Measurements from ENCODE around the gene ABCA4. TPM values are rescaled to one million over a fixed set of nuclear protein-coding genes. Genes with fewer than 3 reads are reported as not detected.
A peak's percentile ranks its signal among the peaks of the same experiment; 100 is the strongest.

The ABCA4 gene
- total RNA-seq, 1 donor from 2014 or later: 1.2 TPM

DNA sequence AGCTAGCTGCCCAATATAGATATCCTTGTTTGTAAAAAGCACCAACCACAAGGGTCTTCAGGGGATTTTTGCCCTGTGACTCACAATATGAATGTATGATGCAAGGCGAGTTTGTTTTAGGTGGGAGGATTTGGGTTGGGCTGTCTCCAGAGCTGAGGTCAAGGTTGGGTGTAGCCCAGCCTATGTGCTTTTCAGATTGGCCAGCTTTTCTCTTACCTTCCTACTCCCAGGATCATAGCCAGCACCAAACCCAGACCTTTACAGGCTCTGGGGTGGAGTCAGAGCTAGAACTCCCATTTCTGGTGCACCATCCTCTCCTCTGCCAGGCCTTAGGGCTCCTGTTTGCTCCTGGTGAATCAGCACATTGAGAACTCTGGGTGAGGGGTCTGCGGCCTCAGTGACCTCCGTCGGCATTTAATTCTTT lies 156.2 kb downstream of the ABCA4 start:
- no peak overlapping the region for H3K4me3 Mint-ChIP-seq

DNA sequence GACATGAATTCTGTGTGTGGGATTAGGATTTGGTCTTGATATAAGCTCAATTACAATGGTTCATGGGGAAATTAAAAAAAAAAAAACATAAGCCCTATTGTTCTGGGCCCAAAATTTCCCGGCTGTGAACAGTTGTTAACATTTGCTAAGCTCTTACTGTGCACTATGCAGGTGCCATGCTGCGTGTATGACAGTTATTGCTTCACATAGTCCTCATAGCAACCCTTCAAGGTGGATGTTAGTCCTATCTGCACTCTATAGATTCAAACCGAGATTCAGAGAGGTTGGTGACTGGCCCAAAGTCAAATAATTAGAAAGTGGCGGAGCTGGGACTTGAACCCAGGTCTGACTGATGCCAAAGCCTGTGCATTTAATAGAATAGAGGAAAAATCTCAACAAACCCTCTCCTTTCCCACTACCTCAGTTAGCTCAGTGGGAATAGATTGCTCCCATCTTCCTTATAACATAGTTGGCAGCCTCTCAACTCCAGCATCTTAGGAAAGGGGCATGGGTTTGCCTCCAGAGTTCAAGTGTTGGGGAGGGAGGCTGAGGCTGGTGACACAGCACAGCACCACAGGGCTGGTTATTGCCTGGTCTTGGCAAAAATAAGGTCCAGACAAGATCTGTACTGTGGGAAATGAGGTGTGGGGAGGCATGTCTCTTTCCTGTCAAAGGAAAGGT lies 156.7 kb downstream of the ABCA4 start:
- Mint-ChIP-seq H3K4me3 (no peak overlapping the region), H3K9me3 (no peaks in the 10 kb centered on the region), H3K27me3 (ENCODE audit: insufficient read depth, low read depth) (peaks cover 8% of the 10 kb centered on the region), H3K36me3 (no peaks in the 10 kb centered on the region), H3K4me1 (peaks cover 3% of the 10 kb centered on the region), H3K27ac (no peak overlapping the region)
- Histone ChIP-seq H3K36me3 (no peaks in the 10 kb centered on the region), H3F3A (ENCODE audit: low read depth) (no peaks in the 10 kb centered on the region), H3K79me2 (ENCODE audit: low read depth) (no peaks in the 10 kb centered on the region), H3K4me2 (no peak overlapping the region), H2AFZ (replicated peaks) (no peak overlapping the region), H3K27ac (no peak overlapping the region), H3K4me1 (no peaks in the 10 kb centered on the region), H3K27me3 (no peaks in the 10 kb centered on the region), H4K20me1 (ENCODE audit: low read depth) (no peaks in the 10 kb centered on the region), H3K4me3 (no peak overlapping the region), H3K9ac (no peak overlapping the region), H3K9me3 (ENCODE audit: low read depth) (no peaks in the 10 kb centered on the region)
- no peak for DNase-seq (ENCODE audit: low spot score)
- TF ChIP-seq, protein P1, sequence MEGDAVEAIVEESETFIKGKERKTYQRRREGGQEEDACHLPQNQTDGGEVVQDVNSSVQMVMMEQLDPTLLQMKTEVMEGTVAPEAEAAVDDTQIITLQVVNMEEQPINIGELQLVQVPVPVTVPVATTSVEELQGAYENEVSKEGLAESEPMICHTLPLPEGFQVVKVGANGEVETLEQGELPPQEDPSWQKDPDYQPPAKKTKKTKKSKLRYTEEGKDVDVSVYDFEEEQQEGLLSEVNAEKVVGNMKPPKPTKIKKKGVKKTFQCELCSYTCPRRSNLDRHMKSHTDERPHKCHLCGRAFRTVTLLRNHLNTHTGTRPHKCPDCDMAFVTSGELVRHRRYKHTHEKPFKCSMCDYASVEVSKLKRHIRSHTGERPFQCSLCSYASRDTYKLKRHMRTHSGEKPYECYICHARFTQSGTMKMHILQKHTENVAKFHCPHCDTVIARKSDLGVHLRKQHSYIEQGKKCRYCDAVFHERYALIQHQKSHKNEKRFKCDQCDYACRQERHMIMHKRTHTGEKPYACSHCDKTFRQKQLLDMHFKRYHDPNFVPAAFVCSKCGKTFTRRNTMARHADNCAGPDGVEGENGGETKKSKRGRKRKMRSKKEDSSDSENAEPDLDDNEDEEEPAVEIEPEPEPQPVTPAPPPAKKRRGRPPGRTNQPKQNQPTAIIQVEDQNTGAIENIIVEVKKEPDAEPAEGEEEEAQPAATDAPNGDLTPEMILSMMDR (IDR thresholded peaks at IDR 0.05): no peak
- TF ChIP-seq EZH2 (IDR thresholded peaks at IDR 0.05) (no peak), EZH2phosphoT487 (IDR thresholded peaks at IDR 0.05) (no peak)

More for the DNA sequence above, 156.2 kb downstream of the ABCA4 start:
- H3F3A ChIP-seq (ENCODE audit: low read depth): no peaks in the 10 kb centered on the region
- H2AFZ ChIP-seq (replicated peaks): no peak overlapping the region
- Mint-ChIP-seq H3K27ac (peak overlapping the region; percentile 50), H3K4me1 (peaks cover 3% of the 10 kb centered on the region), H3K9me3 (no peaks in the 10 kb centered on the region), H3K36me3 (no peaks in the 10 kb centered on the region), H3K27me3 (ENCODE audit: insufficient read depth, low read depth) (peaks cover 8% of the 10 kb centered on the region)
- no peak overlapping the region for H3K4me2 ChIP-seq
- no peak overlapping the region for H3K27ac ChIP-seq
- H4K20me1 ChIP-seq (ENCODE audit: low read depth): no peaks in the 10 kb centered on the region
- no peak for TF ChIP-seq EZH2phosphoT487 (IDR thresholded peaks at IDR 0.05)
- TF ChIP-seq, protein P1 (IDR thresholded peaks at IDR 0.05): no peak
- TF ChIP-seq EZH2 (IDR thresholded peaks at IDR 0.05): no peak
- H3K4me3 ChIP-seq: no peak overlapping the region
- no peaks in the 10 kb centered on the region for H3K79me2 ChIP-seq (ENCODE audit: low read depth)
- H3K27me3 ChIP-seq: no peaks in the 10 kb centered on the region
- no peaks in the 10 kb centered on the region for H3K36me3 ChIP-seq
- H3K9ac ChIP-seq: no peak overlapping the region
- no peaks in the 10 kb centered on the region for H3K4me1 ChIP-seq
- no peaks in the 10 kb centered on the region for H3K9me3 ChIP-seq (ENCODE audit: low read depth)
- DNase-seq (ENCODE audit: low spot score): no peak

DNA sequence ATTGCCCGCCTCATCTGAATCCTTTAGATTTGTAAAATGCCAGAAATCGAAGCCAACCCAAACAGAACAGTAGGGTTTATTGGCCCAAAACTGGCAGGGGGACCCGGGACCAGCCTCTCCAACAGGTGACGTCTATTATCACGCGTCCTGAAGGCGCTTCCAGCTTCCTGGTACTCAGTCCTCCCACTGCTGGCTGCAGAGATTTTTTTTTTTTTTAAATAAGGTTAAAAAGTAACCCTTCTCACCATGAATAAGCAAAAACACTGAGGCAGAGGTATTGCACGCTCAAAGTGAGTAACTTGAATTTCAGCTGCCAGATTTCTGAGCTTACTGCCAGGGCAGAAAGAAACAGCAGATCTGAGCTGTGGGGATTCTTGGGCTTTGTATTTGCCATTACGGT lies 157.4 kb downstream of the ABCA4 start:
- Histone ChIP-seq H3K27ac (no peak overlapping the region), H3K36me3 (no peaks in the 10 kb centered on the region), H3K9me3 (ENCODE audit: low read depth) (no peaks in the 10 kb centered on the region), H3K4me2 (no peak overlapping the region), H3K27me3 (no peaks in the 10 kb centered on the region), H3K9ac (no peak overlapping the region), H3F3A (ENCODE audit: low read depth) (no peaks in the 10 kb centered on the region), H3K4me3 (no peak overlapping the region), H3K79me2 (ENCODE audit: low read depth) (no peaks in the 10 kb centered on the region), H2AFZ (replicated peaks) (no peak overlapping the region), H3K4me1 (no peaks in the 10 kb centered on the region), H4K20me1 (ENCODE audit: low read depth) (no peaks in the 10 kb centered on the region)
- Mint-ChIP-seq H3K9me3 (no peaks in the 10 kb centered on the region), H3K27me3 (ENCODE audit: insufficient read depth, low read depth) (peaks cover 8% of the 10 kb centered on the region), H3K4me1 (peaks cover 3% of the 10 kb centered on the region), H3K27ac (no peak overlapping the region), H3K4me3 (no peak overlapping the region), H3K36me3 (no peaks in the 10 kb centered on the region)
- no peak for DNase-seq (ENCODE audit: low spot score)
- TF ChIP-seq EZH2phosphoT487 (IDR thresholded peaks at IDR 0.05) (no peak), EZH2 (IDR thresholded peaks at IDR 0.05) (no peak)
- TF ChIP-seq, protein P1 (IDR thresholded peaks at IDR 0.05): no peak

Data from neural progenitor cell (in vitro differentiated cells).